Measurements from ENCODE around the gene KLF13.

KLF13 gene

GRCh38 chr15:31405200-31405920, 78.7 kb downstream of the KLF13 start:
- DNase-seq: no peak

GRCh38 chr15:31407376-31407775, 80.7 kb downstream of the KLF13 start:
- no peak for DNase-seq

- no peak for DNase-seq
Measured at GRCh38 chr15:31407851-31408250, 81.2 kb downstream of the KLF13 start.

- DNase-seq: no peak
Measured at GRCh38 chr15:31408724-31409123, 82.1 kb downstream of the KLF13 start.

GRCh38 chr15:31409171-31409570, 82.5 kb downstream of the KLF13 start:
- no peak for DNase-seq

GRCh38 chr15:31412824-31413223, 86.2 kb downstream of the KLF13 start:
- DNase-seq: no peak

GRCh38 chr15:31415201-31415600, 88.6 kb downstream of the KLF13 start:
- no peak for DNase-seq

- no peak for DNase-seq
Measured at GRCh38 chr15:31419820-31420219, 93.2 kb downstream of the KLF13 start.

GRCh38 chr15:31427411-31427810, 100.8 kb downstream of the KLF13 start:
- DNase-seq: no peak

Measured in NK-92 treated with Interleukin-12 subunit alpha and Interleukin-12 subunit beta, amount 100 ng/mL, for 24 hours (cell line).